Measurements from ENCODE around the gene RFX2.
"Not testable (repeated sequence)": the region's sequence is repeated elsewhere in the genome, so short reads cannot be mapped to it uniquely, and the experiment has no call there.

The RFX2 gene

DNA sequence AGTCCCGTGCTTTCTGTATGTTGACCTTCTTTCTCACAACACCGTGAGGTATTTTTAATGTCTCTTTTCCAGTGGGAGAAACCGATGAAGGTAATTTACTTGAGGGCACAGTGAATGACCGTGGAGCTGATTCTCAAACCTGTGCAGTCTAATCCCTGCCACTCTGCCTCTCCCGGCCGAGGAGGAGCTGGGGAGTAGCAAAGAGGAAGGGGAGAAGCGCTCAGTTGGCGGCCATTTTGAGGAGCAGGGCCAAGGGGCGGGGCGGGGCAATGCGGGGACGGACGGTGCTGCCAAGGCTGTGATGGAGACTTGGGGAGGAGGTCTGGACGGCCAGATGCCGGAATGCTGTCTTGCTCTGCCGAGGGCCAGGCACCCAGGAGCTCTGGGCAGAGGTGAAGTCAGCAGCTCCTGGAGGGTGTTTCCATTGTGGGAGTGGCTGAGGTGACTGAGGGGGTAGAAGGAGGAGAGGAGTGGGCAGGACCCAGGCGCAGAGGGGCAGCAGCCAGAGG is 120.0 kb downstream of the RFX2 start:
- no peak for DNase-seq (ENCODE audit: low read depth)

GRCh38 chr19:5989388-5990074 is 120.8 kb downstream of the RFX2 start:
- no peak for DNase-seq (ENCODE audit: low read depth)

- DNase-seq (ENCODE audit: low read depth), result no peak
These were observed 121.5 kb downstream of the RFX2 start for GRCh38 chr19:5988517-5989387.

GRCh38 chr19:5987077-5987818 is 123.1 kb downstream of the RFX2 start:
- peak; percentile 70 for DNase-seq (ENCODE audit: low read depth)

DNA sequence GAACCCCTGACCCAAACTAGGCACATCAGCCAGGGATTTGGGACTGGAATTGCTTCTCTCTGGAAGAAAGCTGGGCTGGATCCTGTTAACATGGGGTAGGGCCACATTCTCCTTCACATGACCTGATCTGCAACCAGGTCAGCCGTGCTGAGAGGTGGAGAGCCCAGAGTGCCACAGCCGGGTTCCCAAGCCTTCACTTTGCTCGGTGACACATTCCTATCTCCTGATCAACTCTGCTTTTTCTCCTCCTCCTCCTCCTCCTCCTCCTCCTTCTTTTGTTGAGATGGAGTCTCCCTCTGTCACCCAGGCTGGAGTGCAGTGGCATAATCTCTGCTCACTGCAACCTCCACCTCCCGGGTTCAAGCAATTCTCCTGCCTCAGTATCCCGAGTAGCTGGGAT is 124.5 kb downstream of the RFX2 start:
- DNase-seq (ENCODE audit: low read depth), result not testable (repeated sequence)

GRCh38 chr19:5985098-5985783 is 125.1 kb downstream of the RFX2 start:
- no peak for DNase-seq (ENCODE audit: low read depth)

DNA sequence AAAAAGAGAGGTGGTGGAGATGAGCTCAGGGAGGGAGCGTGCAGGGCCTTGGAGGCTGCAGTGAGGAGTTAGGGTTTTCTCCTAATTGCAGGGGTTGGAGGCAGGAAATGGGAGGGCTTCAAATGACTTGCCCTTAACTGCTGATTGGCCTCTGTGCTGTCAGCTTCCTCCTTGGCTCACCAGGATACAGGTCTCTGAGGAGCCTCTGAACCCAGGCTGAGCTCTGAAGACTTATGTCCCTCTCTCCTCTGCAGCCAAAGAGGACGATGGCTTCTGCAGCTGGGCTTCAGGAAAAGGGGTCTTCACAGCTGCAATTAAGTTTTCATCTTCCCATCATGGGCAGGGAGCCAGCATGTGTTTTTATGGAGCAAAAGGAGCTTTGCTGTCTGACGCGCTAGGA is 125.7 kb downstream of the RFX2 start:
- no peak for DNase-seq (ENCODE audit: low read depth)

DNA sequence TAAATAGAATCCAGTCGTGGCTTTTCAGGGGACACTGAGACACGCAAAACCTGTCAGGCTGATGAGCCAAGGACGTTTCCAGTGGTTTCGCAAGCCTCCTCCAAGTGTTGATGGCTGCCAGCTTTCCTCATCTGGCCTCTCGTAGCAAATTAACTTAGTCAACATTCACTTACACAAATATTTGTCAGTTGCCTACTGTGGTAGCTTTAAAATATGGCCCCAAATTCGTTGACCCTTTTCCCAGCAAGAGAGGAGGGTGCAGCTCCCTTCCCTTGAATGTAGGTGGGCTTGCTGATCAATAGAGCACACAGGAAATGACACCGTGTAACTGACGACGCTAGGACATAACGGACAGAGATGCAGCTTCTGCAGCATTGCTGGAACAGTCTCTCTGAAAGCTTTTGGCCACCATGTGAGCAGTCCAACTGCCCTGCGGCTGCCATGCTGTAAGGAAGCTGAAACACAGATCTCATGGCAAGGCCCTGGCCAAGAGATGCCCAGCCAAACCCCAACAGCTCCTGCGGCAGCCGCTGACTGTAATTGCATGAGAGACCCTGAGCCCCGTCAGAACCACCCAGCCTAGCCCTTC is 126.8 kb downstream of the RFX2 start:
- DNase-seq (ENCODE audit: low read depth), result peak; percentile 38

DNA sequence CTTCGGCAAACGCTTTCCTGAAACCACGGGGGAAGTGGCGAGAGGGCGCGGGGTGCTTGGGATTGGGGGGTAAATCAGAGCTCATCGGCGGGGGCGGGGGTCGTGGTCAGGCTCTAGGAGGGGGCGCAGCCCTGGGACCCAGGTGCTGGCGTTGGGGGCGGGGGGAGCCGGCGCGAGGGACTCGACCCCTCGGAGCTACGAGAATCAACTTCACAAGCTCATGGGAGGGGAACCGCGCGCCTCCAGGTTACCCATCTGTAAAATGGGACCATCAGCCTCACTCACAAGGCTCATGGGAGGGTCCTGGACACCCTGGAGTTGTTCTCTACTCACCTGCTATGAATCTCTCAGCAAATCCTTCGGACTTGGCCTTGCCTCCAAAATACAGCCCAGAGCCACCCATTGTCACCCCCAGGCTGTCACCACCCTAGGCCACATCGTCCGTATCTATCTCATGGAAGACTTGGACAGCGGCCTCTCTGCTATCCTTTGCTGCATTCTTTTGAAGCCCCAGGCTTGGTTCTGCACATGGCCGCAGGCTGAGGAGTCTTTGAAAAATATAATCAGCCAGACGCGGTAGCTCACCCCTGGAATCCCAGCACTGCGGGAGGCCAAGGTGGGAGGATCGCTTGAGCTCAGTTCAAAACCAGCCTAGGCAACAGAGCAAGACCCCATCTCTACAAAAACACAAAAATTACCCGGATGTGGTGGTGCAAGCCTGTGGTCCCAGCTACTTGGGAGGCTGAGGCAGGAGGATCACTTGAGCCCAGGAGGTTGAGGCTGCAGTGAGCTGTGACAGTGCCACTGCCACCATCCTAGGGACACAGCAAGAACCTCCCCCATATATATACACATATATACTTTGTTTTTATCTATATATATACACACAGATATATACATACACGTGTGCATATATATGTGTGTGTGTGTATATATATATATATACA is 131.4 kb downstream of the RFX2 start:
- DNase-seq (ENCODE audit: low read depth), result no peak

- peak; percentile 99 for DNase-seq (ENCODE audit: low read depth)
These were observed 132.3 kb downstream of the RFX2 start, which contains the start of gene RANBP3 for GRCh38 chr19:5977785-5978605. RANBP3 (minus strand) TSS chr19:5978140; CDS start chr19:5978082, 58 bp downstream.

- no peak for DNase-seq (ENCODE audit: low read depth)
These were observed 133.0 kb downstream of the RFX2 start for GRCh38 chr19:5977222-5977784.

GRCh38 chr19:5976768-5977167 is 133.5 kb downstream of the RFX2 start:
- no peak for DNase-seq (ENCODE audit: low read depth)

GRCh38 chr19:5975388-5975728 is 134.9 kb downstream of the RFX2 start:
- no peak for DNase-seq (ENCODE audit: low read depth)

GRCh38 chr19:5974721-5975387 is 135.4 kb downstream of the RFX2 start:
- DNase-seq (ENCODE audit: low read depth), result no peak

DNA sequence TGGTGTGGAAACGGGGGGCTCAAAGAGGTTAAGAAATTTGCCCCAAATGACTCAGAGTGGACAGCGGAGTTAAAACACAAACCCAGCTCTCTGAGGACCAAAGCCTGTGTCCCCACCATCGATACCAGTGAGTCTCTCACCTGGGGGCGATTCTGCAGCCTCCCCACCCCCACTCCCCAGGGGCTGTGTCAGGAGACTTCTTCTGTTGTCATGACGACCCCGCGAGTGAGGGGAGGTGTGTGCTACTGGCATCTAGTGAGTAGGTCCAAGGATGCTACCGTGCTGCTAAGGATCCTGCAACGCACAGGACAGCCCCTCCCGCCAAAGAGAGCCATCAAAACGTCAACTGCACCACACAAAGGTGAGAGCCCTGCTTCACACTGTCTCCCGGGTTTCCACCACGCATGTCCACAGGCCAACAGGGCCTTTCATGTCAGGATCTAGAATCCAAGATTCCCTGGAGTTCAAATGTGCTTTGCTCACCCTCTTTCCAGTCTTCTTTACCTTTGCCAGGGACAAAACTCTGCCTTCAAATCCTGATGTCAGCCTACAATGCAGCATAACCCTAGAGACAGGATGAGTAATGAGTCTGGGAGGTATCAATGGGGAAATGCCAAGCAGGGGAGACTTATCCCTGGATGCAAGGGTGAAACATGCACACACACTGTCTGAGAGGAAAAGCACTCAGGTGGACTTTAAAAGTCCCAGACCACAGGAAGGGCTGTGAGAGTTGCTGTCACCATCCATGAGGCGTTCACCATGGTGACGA is 136.2 kb downstream of the RFX2 start:
- no peak for DNase-seq (ENCODE audit: low read depth)

DNA sequence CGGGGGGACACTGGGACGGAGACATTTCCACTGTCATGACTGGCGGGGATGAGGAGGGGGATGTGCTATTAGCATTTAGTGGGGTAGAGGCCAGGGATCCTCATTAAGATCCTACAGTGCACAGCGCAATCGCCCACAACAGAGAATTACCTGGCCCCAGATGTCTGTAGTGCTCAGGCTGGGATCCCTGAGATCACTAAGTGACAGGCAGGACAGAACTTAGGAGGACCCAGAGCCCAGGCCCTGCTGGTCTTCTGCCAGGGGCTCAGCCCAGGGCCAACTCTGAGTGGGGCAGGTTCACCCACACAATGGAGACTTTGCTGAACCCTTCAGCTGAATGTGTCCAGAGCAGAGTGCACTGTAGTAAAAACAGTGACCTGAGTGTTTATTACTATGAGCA is 136.9 kb downstream of the RFX2 start:
- no peak for DNase-seq (ENCODE audit: low read depth)

- no peak for DNase-seq (ENCODE audit: low read depth)
These were observed 138.0 kb downstream of the RFX2 start for GRCh38 chr19:5972355-5972731.

Measured in fibroblast of gingiva (primary cell).